Stimulated activated CD4-positive, alpha-beta T cell treated with anti-CD3 and anti-CD28 coated beads, Interleukin-4, amount 100 ng/mL, for 4 hours (primary cell): ENCODE data around the gene TEPSIN.

ENCODE experiments used
- DNase-seq, 2 experiments: peaks; one replicate each; pipeline ENCODE4 v3.0.0-alpha.2; 2020

TEPSIN gene

DNA sequence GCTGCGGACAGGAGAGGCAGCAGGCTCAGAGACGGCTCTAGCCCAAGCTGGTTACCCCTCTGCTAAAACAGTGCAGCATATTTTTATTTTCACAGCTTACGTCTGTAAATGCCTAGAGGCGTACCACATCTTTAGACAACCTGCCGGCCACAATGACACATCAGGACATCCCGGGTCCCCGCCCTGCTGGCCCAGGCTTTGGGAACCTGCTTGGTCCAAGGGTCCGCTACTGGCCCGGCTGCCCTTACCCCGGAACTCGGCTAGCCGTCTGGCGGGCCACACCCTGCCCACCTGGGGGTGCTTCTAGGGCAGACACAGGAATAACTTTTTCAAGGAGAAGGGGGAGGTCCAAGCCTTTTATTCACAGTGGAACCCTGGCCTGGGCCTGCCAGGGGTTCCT, 20.4 kb downstream of the TEPSIN start:
- DNase-seq, result no peak

DNA sequence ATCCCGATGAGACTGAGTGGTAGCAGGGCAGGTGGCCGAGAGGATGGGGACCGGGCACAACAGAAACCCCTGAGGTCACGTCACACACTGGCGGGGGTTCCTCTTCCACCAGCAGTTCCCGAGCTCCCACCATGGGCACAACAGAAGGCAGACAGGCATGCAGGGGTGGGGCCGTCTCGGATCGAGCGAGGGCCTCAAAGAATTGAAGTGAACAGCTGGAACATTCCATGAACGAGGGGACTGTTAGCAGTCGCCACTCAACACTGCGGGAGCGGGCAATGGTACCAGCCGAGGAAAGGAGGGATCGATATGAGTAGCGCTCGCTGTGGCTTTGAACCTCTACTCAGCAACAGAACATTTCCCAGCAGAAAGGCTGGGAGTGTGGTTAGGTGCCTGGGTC, 21.4 kb downstream of the TEPSIN start:
- DNase-seq, result no peak

DNA sequence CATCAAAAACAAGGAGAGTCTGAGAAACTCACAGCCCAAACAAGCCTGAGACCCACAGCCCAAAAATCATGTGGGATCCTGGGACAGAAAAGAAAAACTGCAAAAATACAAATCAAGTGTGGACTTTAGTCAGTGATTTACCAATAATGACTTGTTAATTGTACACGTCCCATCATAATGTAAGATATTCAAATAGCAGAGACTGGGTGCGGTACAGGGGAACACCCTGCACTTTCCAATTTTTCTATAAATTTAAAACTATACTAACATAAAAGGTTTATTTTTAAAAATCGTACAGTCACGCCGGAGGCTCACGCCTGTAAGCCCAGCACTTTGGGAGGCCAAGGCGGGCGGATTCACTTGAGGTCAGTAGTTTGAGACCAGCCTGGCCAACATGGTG, 24.9 kb downstream of the TEPSIN start:
- no peak for DNase-seq

DNA sequence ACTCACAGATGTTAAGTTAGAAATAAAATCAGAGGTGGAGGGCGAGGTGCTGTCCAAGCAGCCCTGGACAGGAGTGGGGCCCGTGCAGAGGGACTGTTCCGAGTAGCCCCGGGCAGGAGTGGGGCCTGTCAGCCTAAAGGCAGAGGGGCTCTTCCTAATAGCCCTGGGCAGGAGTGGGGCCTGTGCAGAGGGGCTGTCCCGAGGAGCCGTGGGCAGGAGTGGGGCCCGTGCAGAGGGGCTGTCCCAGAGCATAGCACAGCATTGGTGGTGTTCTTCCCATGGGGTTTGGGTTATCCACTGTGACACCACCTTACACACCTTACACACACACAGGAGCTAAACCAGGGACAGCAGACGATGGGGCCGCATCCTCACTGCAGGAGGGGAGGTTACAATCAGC, 26.5 kb downstream of the TEPSIN start:
- no peak for DNase-seq

DNA sequence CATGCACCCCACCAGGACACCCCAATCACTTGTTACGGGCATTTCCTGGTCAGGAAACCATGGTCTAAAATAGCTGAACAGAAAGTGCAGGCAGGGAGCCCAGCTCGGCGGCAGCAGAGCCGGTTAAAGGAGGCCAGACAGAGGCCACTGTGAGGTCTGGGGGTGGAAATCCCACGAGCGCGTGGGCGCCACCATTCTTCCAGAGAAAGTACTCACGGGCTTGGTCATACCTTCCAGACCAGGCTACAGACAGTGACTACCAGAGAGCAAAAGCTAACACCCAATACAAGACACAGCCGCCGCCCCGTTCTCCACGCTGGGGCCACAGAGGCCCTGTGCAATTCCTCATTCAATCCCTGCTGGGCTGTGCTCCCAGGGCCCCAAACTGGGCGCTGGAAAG, 28.0 kb downstream of the TEPSIN start:
- no peak for DNase-seq

DNA sequence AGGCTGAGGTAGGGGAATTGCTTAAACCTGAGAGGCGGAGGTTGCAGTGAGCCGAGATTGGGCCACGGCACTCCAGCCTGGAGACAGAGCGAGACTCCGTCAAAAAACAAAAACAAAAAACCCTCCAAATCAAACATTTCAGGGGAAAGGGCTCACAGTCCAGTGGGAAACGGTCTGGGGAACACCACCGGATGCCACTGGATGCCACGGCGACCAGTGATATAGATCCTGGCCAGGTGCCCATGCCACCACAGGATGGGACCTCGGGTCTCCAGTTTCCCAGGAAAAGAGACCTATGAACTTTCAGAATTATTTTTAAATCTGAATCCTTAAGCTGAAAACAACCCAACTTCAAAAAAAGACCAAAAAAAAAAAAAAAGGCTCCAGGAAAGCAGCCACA, 28.4 kb downstream of the TEPSIN start:
- DNase-seq, result no peak

DNA sequence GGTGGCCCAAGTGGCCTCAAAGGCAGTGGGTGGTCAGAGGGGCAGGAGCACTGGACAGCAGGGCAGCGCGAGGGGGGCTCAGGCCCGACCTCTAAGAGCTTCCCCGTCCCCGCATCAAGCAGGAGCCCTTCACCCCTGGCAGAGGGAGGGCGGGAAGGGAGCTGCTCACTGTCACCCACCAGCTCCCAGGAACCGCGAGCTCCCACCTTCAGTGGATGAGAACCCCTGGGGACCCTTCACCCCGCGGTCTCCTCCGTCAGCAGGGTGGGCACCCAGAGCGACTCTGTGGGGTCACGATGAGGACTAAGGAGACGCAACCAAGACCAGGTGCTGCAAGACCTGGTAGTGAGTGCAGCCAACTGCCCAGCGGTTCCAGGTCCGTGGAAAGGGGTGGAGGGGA, 29.7 kb downstream of the TEPSIN start:
- no peak for DNase-seq

DNA sequence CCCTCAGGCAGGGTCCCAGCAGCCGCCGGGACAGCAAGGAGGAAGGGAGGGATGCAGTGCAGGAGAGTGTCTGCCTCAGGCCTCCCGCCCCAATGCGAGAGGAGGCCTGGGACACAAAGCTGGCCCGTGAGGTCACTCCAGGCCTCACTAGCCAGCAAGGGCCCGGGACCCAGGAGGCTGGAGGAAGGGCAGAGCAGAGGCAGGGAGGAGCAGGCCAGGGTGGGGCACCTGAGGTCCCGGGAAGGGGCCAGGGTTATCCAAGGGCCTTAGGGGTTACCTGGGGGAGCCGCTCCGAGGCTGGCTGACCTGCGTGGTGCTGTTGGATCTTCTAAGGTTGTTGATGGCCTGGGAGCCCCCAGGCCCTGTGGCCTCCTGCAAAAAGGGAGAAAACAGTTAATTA, 30.2 kb downstream of the TEPSIN start:
- no peak for DNase-seq

DNA sequence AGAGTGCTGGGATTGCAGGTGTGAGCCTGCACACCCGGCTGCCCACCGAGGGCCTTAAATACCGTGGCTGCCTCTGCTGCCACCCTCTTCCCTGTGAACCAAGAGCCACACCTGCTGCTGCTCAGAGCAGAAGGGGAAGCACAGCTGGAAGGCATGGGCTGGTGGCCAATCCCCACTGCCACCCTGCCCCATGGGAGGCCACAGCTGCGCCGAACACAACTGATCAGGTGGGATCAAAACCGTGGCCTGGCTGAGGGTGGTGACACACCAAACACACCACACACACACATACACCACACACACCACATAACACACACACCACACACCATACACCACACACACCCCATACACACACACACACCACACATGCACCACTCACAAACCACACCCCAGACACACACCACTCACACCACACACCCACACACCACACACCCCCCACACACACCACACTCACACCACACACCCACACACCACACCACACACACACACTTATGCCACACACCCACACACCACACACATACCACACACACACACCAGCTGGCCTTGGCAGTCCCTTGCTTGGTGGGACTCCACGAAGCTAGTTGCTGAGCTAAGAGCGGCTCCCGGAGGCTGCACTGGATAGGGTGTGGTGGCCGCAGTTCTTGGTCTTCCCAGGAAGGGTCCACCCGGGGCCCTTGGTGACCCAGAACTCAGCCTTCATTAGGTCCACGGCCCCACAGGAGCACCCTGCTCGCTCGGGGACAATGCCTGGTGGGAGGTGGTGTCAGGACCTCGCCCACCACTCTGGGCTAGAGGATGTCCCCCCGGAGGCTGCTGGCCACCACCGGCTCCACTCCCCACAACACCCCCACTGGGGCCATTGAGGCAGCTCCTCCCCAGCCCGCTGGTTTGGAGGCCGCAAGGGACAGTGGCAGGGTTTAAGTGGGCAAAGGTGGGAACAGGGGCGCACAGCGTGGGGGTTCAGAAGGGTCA, 31.0 kb downstream of the TEPSIN start:
- no peak for DNase-seq

DNA sequence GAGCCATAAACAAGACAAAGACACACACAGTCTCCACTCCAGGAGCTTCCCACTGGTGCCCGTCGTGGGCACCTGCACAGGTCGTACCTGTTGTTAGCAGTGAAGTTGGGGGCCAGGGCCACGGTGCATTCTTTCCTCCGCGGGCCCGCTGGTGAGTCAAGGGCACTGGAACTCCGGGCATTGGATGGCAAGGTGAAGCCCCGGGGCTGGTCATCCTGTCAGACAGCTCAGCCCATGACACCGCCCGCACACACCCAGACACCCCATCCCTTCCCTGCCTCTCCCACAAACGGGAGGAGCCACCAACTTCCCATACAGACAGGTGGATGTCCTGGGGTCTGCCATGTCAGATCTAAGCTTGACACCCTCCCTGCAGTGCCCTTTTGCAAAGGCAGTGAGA, 32.2 kb downstream of the TEPSIN start:
- no peak for DNase-seq

DNA sequence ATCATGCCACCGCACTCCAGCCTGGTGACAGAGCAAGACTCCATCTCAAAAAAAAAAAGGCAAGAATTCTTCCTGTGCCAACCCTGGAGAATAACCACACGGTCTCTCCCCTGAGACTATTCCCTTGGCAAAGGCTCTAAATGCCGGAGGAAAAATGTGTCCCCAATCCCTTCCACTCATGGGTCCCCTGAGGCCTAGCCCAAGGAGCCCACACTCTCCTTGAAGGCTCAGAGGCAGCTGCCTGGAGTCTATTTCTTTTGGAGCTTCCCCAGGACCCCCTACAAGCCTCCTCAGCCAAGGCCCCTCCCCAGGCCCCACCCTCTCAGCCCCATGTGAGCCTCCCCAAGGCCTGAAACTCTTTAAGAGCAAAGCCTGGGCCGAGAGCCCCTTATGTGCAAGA, 32.7 kb downstream of the TEPSIN start:
- DNase-seq, result no peak

DNA sequence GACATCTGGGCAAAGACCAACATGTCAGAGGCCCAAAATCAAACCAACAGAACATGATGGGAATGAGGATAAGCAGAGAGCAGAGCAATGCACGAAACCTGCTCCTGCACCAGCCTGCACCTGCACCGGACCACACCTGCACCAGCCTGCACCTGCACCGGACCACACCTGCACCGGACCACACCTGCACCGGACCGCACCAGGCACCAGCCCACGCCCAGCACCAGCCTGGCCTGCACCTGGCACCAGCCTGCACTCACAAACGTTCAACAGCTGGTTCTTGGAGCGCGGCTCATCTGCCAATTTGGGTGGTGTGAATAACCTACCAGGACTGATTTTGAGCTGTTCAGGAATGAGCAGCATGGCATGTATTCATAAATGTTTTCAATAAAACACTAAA, 34.3 kb downstream of the TEPSIN start:
- no peak for DNase-seq

DNA sequence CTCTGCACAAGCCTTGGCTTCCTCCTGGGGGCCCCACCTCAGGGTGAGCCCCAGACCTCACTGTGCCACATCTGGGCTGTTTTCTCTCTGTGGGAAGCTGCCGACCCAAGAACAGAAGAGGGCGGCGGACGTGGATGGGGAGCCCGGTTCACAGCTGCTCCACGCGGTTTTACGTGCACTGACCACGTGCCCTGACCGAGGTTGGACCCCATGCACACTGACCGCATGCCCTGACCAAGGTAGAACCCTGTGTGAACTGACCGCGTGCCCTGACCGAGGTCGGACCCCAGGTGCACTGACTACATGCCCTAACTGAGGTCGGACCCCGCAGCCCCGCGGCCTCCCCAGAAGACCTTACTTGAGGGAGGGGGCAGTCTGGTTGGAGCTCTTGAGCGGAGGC, 35.7 kb downstream of the TEPSIN start:
- DNase-seq, result no peak

DNA sequence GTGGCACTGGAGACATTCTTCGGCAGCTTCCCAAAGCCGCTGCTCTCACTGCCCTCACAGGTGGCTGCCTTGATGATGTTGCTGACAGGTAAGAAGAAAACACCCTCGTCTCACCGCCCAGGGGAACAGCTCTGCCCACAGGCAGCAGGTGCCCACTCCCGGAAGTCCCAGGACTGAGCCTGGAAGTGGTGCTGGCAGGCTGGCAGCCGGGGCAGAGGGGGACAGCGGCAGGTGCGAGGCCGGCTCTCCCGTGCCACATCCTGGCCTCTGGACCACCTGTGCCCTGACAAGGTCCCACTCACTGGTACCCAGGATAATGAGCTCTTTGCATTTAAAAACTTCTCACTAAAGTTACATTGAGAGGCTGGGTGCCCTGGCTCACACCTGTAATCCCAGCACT, 36.5 kb downstream of the TEPSIN start:
- DNase-seq, result no peak

DNA sequence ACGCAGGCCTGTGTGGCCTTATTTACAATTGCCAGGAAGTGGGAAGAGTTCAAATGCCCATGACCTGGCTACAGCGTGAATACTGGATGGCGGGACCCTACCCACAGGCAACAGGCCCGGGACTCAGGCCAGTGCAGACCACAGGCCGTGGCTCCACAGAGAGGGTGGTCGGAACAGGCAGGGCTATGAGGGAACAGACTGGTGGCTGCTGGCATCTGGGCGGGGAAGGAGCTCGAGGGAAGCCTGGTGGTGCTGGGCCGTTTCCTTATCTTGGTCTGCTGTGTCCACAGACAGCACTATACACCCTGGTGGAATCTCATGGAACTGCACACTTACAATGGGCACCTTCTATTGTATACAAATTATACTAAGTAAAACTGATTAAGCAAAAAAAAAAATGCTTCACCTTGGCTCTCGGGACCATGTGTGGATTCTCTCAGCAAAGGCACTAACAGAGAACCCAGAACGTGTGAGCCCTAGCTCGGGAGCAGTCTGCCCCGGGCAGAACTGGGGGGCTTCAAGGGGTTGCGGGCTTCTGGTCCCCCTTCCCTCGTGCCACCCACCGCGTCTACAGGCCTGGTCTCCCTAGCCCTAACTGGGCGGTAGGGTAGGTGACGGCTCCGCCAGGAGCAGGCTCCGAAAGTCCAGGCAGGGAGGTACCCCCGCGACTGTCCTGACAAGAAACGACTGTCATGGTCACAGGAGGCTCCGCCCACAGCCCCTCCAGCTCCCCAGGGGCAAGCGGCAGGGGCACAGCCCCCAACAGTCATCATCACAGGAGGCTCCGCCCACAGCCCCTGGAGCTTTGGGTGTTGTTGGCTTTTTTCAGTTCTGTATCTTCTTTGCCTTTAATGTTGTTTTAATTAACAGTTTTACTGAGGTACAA, 37.9 kb downstream of the TEPSIN start:
- no peak for DNase-seq

DNA sequence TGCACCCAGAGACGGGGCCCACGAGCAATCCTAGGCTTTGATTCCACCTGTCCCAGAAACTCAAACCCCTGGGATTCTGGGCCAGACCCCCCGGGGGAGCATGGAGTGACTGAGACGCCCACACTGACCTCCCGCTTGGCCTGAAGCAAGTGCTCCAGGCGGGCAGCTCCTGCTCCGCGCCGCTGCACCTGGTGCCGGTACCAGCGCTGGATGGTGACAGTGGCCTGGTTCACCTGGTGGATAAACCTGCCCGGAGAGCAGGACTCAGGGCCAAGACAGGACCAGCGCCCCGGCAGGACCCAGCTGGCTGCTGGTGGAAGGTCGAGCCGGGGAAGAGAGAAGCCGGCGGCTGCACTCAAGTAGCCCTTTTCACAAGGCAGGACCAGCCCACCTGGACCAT, 38.7 kb downstream of the TEPSIN start:
- DNase-seq, result no peak

DNA sequence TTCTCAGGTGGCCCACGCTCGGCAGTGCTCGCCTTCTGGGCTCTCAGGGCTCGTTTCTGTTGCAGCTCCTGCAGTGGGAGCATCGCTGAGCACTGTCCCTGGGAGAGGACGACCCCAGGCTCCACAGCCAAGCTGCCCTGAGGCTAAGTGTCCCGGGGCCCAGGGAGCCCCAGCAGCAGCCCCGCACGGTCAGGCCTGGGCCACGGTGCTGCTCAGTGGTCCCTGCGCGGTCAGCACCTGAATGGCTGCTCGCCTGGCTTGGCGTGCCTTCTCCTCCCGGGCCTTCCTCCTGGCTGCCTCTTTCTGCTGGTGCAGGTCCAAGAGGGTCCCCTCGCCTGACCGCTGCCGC, 39.4 kb downstream of the TEPSIN start:
- no peak for DNase-seq

DNA sequence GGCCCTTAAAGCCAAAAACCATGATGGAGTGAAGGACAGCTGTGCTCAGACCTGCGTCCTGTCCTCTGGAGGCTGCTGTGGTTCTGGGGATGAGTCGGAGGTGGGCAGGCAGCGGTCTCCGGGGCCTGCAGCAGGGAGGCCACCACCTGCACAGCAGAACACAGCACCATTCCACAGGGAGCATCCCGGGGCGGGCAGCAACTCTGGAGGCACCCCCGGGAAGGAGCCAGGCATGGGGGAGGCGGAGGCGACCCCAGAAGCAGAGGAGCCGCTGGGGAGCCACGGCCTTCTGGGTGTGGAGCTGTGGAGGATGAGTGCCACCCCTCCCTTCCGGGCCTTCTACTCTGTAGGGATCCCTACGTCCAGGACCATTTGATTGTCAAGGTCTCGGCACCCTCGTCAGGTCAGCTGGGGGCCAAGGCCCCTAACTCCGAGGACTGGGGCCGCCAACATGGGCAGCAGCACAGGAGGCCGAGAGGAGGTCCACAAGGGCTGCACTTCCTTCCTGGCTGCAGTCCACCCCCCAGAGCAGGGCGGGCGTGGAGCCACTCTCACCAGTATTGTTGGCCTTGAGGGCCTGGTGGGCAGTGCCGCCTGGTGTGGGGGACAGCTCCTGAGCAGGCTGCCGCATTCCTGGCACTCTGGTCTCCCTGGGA, 39.9 kb downstream of the TEPSIN start:
- no peak for DNase-seq

DNA sequence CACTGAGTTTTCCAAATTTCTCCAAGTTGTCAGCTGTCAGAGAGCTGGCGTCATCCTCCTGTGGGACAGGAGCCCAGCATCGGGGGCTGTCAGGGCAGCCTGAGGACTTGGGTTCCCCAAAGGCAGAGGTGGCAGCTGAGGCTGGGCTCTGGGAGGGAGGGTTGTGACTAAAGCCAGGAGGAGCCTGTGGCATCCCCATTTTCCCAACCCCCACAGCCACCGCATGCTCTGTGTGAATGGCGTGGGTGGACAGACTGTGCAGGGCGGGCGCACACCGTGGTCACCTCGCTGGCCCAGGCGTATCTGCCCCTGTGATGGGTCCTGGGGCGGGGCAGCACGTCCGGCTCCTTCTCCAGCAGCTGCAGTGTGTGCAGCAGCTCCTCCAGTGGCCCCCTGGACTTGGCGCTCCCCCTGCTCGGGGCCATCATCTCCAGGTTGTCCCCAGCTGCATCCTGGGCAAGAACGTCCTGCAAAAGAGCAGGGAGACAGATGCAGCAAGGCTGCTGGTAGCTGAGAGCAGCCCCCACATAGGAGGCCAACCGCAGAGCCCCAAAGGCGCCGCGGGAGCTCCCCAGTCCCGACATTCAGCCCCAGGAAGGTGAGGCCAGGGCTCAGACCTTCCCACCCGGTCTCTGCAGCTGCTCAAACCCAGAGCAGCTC, 40.9 kb downstream of the TEPSIN start:
- no peak for DNase-seq

DNA sequence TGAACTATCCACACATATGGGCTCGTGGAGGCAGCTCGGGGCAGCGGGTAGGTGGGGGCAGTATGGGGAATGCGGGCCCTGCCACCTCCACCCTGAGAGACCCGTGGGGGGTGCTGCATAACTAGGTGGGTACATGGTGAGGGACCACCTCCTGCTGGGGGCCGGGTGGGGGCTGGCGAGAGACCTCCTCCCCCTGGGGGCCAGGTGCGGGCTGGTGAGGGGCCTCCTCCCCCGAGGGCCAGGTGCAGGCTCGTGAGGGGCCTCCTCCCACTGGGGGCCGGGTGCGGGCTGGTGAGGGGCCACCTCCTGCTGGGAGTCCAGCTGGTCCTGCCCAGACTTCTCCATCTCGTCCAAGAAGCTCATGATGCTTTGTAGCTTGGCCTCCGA, 41.5 kb downstream of the TEPSIN start:
- DNase-seq, result no peak

DNA sequence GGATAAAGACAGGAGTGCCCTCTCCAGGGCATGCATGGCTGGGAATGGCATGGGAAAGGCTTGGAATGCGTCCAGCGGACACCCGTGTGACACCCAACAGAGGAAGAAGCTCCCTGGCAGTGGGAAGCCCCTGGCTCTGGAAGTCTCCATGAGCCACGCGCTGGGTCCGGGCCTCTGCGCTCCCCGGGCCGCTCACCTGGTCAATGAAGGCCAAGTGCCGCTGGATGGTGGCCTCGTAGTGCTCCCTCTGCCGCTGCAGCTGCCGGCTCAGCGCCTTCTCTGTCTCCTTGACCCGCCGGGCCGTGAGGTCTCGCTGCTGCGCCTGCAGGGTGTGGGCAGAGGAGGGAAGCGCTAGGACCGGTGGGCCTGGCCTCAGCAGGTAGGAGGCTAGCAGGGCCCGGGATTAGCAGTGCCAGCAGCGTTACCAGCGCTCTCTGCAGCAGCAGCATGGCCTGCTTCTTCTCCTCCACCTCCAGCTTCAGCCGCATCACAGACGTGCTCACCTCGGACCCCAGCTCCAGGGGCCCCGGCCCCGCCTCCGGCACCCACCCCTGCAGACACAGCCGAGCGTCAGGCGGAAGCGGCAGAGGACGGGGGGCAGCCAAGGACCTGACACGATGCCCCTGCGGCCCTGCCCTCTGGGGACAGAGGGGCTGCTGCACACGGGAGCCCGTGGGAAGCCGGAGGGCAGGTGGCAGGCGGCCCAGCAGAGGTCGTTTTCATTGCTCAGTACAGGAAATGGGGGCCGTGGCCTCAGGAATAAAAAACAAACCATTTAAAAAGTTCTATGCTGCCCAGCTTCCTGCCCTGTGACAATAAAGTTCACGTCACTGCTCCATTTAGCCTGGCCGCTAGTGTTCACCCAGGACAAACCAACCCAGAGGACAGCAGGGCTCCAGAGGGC, 42.1 kb downstream of the TEPSIN start:
- DNase-seq, result no peak

DNA sequence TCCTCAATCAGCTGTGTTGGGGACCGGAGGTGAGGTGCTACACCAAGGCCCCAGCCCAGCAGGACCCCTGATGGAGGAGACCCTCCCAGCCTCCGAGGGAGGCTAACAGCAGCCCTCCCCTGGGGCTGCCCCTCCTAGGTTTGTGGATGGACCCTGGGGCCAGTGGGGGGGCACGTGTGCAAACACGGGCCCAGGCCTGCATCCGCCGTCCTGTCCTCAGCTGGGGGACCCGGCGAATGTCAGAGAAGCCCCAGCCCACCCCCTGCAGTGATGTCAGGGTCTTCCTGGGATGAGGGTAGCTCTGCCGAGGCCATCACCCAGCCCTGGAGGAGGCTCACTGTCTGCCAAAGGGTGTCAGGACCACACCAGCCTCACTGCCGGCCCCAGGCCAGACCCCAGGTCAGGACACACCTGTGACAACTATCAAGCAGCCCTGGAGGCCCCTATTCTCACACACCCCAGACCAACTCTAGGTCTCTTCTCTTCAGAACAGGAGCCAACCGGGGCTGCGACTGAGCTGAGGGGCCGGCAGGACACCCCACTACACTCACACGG, 42.8 kb downstream of the TEPSIN start:
- no peak for DNase-seq
